Peyer's patch (tissue), 4 donors: Measurements from ENCODE around the gene NRXN3. TPM values are rescaled to one million over a fixed set of nuclear protein-coding genes. Genes with fewer than 3 reads are reported as not detected.

Experiments used
- DNase-seq, 3 donors: peaks; one replicate each; pipeline ENCODE4 v3.0.0-alpha.2; 2017 to 2019
- H3K27ac ChIP-seq, 4 donors: fragments of 200-600 bp; sonication (generic); one replicate each; pipeline ENCODE4 v1.5.1; 2016 to 2019
- H3K27me3 ChIP-seq, 2 donors: fragments of 200-600 bp; sonication (generic); one replicate each; pipeline ENCODE4 v1.5.1; 2019
- H3K36me3 ChIP-seq, 3 donors: fragments of 200-600 bp; sonication (generic); one replicate each; pipeline ENCODE4 v1.5.1; 2016 to 2019
- H3K4me1 ChIP-seq, 4 donors: fragments of 200-600 bp; sonication (generic); one replicate each; pipeline ENCODE4 v1.5.1; 2016 to 2019
- H3K4me3 ChIP-seq, 4 donors: fragments of 200-600 bp; sonication (generic); 1 replicate in 3 of 4; 2 replicates in 1 of 4; pipeline ENCODE4 v1.5.1; 2016 to 2019; ENCODE audit warnings: mild to moderate bottlenecking in 1 of 4
- H3K9me3 ChIP-seq, 4 donors: fragments of 200-600 bp; sonication (generic); one replicate each; pipeline ENCODE4 v1.5.1; 2016 to 2019; ENCODE audit warnings: mild to moderate bottlenecking in 1 of 4
- POLR2A ChIP-seq, 2 donors: fragments of 450-650 bp; IDR thresholded peaks; one replicate each; pipeline ENCODE4 v1.5.1; 2017; ENCODE audit warnings: antibody characterized with exemption in 2 of 2, mild to moderate bottlenecking in 2 of 2, moderate library complexity in 2 of 2
- total RNA-seq, 4 donors: library from RNA; depleted of rRNA; stranded (reverse); fragments of >200 nt; gene quantifications; one replicate each; pipeline ENCODE4 v1.1.0, GENCODE V29; 2016
- TF ChIP-seq, protein P1 (sequence below), 6 experiments: fragments of 450-650 bp in 4 of 6; fragments of 200-600 bp in 2 of 6; sonication (generic) in 1 of 6; IDR thresholded peaks; one replicate each; pipeline ENCODE4 v1.5.1; 2017 to 2019; ENCODE audit warnings: antibody characterized with exemption in 6 of 6, mild to moderate bottlenecking in 3 of 6, moderate library complexity in 1 of 6

The NRXN3 gene
- total RNA-seq, 4 donors from 2014 or later: 1.6 to 10.2 (median 4.4) TPM

- DNase-seq: no peak
- Histone ChIP-seq H3K9me3 (no peaks in the 10 kb centered on the region), H3K27me3 (no peaks in the 10 kb centered on the region), H3K27ac (no peak overlapping the region), H3K4me3 (no peak overlapping the region), H3K36me3 (no peaks in the 10 kb centered on the region), H3K4me1 (no peaks in the 10 kb centered on the region)
- no peak for TF ChIP-seq POLR2A (IDR thresholded peaks at IDR 0.05)
- TF ChIP-seq, protein P1, sequence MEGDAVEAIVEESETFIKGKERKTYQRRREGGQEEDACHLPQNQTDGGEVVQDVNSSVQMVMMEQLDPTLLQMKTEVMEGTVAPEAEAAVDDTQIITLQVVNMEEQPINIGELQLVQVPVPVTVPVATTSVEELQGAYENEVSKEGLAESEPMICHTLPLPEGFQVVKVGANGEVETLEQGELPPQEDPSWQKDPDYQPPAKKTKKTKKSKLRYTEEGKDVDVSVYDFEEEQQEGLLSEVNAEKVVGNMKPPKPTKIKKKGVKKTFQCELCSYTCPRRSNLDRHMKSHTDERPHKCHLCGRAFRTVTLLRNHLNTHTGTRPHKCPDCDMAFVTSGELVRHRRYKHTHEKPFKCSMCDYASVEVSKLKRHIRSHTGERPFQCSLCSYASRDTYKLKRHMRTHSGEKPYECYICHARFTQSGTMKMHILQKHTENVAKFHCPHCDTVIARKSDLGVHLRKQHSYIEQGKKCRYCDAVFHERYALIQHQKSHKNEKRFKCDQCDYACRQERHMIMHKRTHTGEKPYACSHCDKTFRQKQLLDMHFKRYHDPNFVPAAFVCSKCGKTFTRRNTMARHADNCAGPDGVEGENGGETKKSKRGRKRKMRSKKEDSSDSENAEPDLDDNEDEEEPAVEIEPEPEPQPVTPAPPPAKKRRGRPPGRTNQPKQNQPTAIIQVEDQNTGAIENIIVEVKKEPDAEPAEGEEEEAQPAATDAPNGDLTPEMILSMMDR (IDR thresholded peaks at IDR 0.05): no peak
Observed at GRCh38 chr14:78873581-78873980, 703.4 kb downstream of the NRXN3 start.

GRCh38 chr14:78875049-78875448, 704.9 kb downstream of the NRXN3 start:
- no peak for DNase-seq
- Histone ChIP-seq H3K36me3 (no peaks in the 10 kb centered on the region), H3K27ac (no peak overlapping the region), H3K27me3 (no peaks in the 10 kb centered on the region), H3K9me3 (no peaks in the 10 kb centered on the region), H3K4me1 (no peaks in the 10 kb centered on the region), H3K4me3 (no peak overlapping the region)
- TF ChIP-seq, protein P1 (IDR thresholded peaks at IDR 0.05): no peak
- TF ChIP-seq POLR2A (IDR thresholded peaks at IDR 0.05): no peak

DNA sequence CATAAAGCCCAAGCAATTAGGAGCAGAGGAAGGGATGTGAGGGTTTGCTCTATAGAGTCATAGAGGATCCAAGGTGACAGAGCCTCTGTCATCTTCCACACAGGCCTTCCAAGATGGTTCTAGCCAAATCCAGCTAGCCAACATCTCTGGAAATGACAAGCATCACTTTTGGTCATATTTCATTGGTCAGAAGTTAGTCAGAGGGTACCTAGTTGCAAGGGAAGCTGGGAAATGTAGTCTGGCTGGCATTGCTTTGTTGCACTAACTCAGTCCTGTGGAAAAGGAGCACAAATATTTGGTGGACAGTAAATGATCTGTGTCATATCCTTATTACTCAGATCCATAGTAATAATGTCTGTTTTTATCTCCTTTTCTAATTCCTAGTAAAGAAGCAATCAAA, 715.7 kb downstream of the NRXN3 start:
- TF ChIP-seq POLR2A (IDR thresholded peaks at IDR 0.05): no peak
- TF ChIP-seq, protein P1 (IDR thresholded peaks at IDR 0.05): no peak
- Histone ChIP-seq H3K36me3 (no peaks in the 10 kb centered on the region), H3K27ac (no peak overlapping the region), H3K4me1 (no peaks in the 10 kb centered on the region), H3K4me3 (no peak overlapping the region), H3K9me3 (no peaks in the 10 kb centered on the region), H3K27me3 (no peaks in the 10 kb centered on the region)
- no peak for DNase-seq

- no peaks in the 10 kb centered on the region for H3K27me3 ChIP-seq
- H3K36me3 ChIP-seq: no peaks in the 10 kb centered on the region
- no peak for DNase-seq
- H3K4me3 ChIP-seq: no peak overlapping the region
- TF ChIP-seq POLR2A (IDR thresholded peaks at IDR 0.05): no peak
- TF ChIP-seq, protein P1 (IDR thresholded peaks at IDR 0.05): no peak
- no peaks in the 10 kb centered on the region for H3K4me1 ChIP-seq
- no peak overlapping the region for H3K27ac ChIP-seq
- no peaks in the 10 kb centered on the region for H3K9me3 ChIP-seq
Observed at GRCh38 chr14:78897443-78897842, 727.3 kb downstream of the NRXN3 start.

DNA sequence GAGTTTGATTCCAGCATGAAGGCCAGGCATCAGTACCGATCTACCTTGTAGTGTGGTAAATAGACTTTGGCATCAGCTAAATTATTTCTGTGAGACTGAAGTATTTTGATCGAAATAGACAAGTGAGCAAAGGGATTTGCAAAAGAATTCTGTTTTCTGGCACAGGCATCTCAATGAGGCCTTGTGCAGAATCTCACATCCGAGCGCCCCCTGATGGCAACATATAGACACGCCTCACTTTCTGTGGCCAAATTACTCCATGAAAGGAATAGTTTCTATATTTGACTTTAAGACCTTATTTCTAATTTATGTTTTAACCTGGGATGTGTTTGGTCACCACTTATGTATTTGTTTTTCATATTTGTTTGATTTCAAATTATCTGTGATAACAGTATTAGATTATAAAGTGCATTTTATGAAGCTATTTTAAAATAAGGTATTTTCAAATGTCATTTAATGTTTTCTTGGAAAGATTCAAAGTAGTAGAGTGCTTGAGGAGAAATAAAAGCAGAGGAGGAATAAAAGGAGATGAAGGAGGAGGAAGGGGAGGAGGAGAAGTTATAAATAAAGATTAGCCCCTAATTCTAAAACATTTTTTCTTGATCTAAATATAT, 731.9 kb downstream of the NRXN3 start:
- Histone ChIP-seq H3K4me1 (no peaks in the 10 kb centered on the region), H3K9me3 (no peaks in the 10 kb centered on the region), H3K36me3 (no peaks in the 10 kb centered on the region), H3K27ac (no peak overlapping the region), H3K4me3 (no peak overlapping the region), H3K27me3 (no peaks in the 10 kb centered on the region)
- DNase-seq: no peak
- TF ChIP-seq POLR2A (IDR thresholded peaks at IDR 0.05): no peak
- TF ChIP-seq, protein P1 (IDR thresholded peaks at IDR 0.05): peak in 1 of 6 experiments; percentile 23

GRCh38 chr14:78904094-78904493, 733.9 kb downstream of the NRXN3 start:
- Histone ChIP-seq H3K27me3 (no peaks in the 10 kb centered on the region), H3K27ac (no peak overlapping the region), H3K9me3 (no peaks in the 10 kb centered on the region), H3K36me3 (no peaks in the 10 kb centered on the region), H3K4me3 (no peak overlapping the region), H3K4me1 (no peaks in the 10 kb centered on the region)
- TF ChIP-seq, protein P1 (IDR thresholded peaks at IDR 0.05): no peak
- TF ChIP-seq POLR2A (IDR thresholded peaks at IDR 0.05): no peak
- no peak for DNase-seq
